Spleen (tissue), 11 donors: ENCODE data around the gene LRIG3. TPM values are rescaled to one million over a fixed set of nuclear protein-coding genes. Genes with fewer than 3 reads are reported as not detected.
"Not testable (repeated sequence)": the region's sequence is repeated elsewhere in the genome, so short reads cannot be mapped to it uniquely, and the experiment has no call there.

Source experiments
- DNase-seq: peaks from one replicate; pipeline ENCODE4 v3.0.0-alpha.2; 2020
- H3K27ac ChIP-seq, 8 donors: fragments of 200-600 bp; sonication (generic) in 7 of 8; 1 replicate in 4 of 8; 2 replicates in 4 of 8; pipeline versions ENCODE4 v1.5.0 to v1.8.0; 2016 to 2021; ENCODE audit warnings: inconsistent platforms in 4 of 8, mild to moderate bottlenecking in 4 of 8, moderate library complexity in 1 of 8
- H3K27me3 ChIP-seq, 7 donors: fragments of 200-600 bp; sonication (generic) in 6 of 7; replicated peaks in 1 of 7; 1 replicate in 4 of 7; 2 replicates in 3 of 7; pipeline versions ENCODE4 v1.5.0 to v1.8.0; 2016 to 2021; ENCODE audit warnings: inconsistent platforms in 3 of 7, mild to moderate bottlenecking in 1 of 7
- H3K36me3 ChIP-seq, 6 donors: fragments of 200-600 bp; sonication (generic) in 5 of 6; 1 replicate in 4 of 6; 2 replicates in 2 of 6; pipeline versions ENCODE4 v1.5.0 to v1.8.0; 2016 to 2021; ENCODE audit warnings: inconsistent platforms in 2 of 6
- H3K4me1 ChIP-seq, 6 donors: fragments of 200-600 bp; sonication (generic) in 5 of 6; 1 replicate in 3 of 6; 2 replicates in 3 of 6; pipeline versions ENCODE4 v1.5.0 to v1.8.0; 2016 to 2021; ENCODE audit warnings: inconsistent platforms in 3 of 6
- H3K4me3 ChIP-seq, 8 donors: fragments of 200-600 bp; sonication (generic) in 7 of 8; 1 replicate in 4 of 8; 2 replicates in 4 of 8; pipeline versions ENCODE4 v1.5.0 to v1.8.0; 2016 to 2021; ENCODE audit warnings: inconsistent platforms in 4 of 8, mild to moderate bottlenecking in 4 of 8, moderate library complexity in 2 of 8
- H3K9me3 ChIP-seq, 8 donors: fragments of 200-600 bp; sonication (generic) in 7 of 8; 1 replicate in 4 of 8; 2 replicates in 4 of 8; pipeline versions ENCODE4 v1.5.0 to v1.8.0; 2016 to 2021; ENCODE audit warnings: inconsistent platforms in 4 of 8
- CTCF ChIP-seq, 11 experiments: fragments of 200-600 bp in 7 of 11; fragments of 450-650 bp in 4 of 11; sonication (generic) in 4 of 11; IDR thresholded peaks in 8 of 11; conservative IDR thresholded peaks in 3 of 11; 1 replicate in 7 of 11; 2 replicates in 4 of 11; pipeline versions ENCODE4 v1.4.0 to v1.8.0; 2016 to 2021; ENCODE audit warnings: antibody characterized with exemption in 11 of 11, inconsistent platforms in 4 of 11, mild to moderate bottlenecking in 1 of 11
- POLR2A ChIP-seq, 3 donors: fragments of 450-650 bp; IDR thresholded peaks; one replicate each; pipeline ENCODE4 v1.5.1; 2017; ENCODE audit warnings: antibody characterized with exemption in 3 of 3, mild to moderate bottlenecking in 1 of 3
- POLR2AphosphoS5 ChIP-seq, 3 donors: sonication (generic); formaldehyde crosslinking; IDR thresholded peaks; one replicate each; pipeline ENCODE4 v1.5.1; 2017; ENCODE audit warnings: antibody characterized with exemption in 3 of 3
- WGBS, 5 donors: extraction: QIAGEN DNeasy Blood & Tissue Kit in 3 of 5; methylation state at CpG; one replicate each; pipeline versions ENCODE4 v1.1.5 to v1.1.7; 2013 to 2018; 5-methylcytosine and 5-hydroxymethylcytosine counted together
- intact Hi-C: fragments of 100-400 bp; cut with DNase I; formaldehyde crosslinking; loops from one replicate; pipeline ENCODE4 v1.15.0; 2023; ENCODE audit warnings: low total_unique reads
- polyA plus RNA-seq, 3 donors: library from polyadenylated mRNA; stranded (reverse); fragments of 200-250 nt; gene quantifications; one replicate each; pipeline ENCODE4 v1.2.1, GENCODE V29; 2013
- total RNA-seq, 7 donors: library from RNA; depleted of rRNA in 3 of 7; stranded (reverse); fragments of >200 nt in 3 of 7; fragmentation: NEBNext Ultra II Directional in 4 of 7; extraction: Animal tissue kit (Norgen Biotek cat#: 25700) in 4 of 7; gene quantifications; one replicate each; pipeline versions ENCODE4 v1.1.0 to v1.2.1, GENCODE V29; 2016 to 2021
- donor health status: healthy with polysubstance abuse.
- donor health status: DM: no; HTN: no; CAD: no; lungs with moderate emphysema.
- donor health status: DM: no; HTN: no; CAD: no.
- donor health status: Bipolar disorder and iron deficiency.
- donor health status: healthy.
- donor health status: DM: no; HTN: no; CAD: no.
- donor health status: DM: yes; HTN: yes; CAD: no.

LRIG3 gene
- total and polyA plus RNA-seq, 10 donors, result 1.3 to 110 (median 23.7) TPM

- TF ChIP-seq POLR2A (IDR thresholded peaks at IDR 0.05), result no peak
- no peak for TF ChIP-seq POLR2AphosphoS5 (IDR thresholded peaks at IDR 0.05)
- TF ChIP-seq CTCF (IDR thresholded peaks at IDR 0.05 in 8 of 11, conservative IDR thresholded peaks at IDR 0.05 in 3 of 11), result no peak
- intact Hi-C loops, result no loop called here
- Histone ChIP-seq H3K36me3 (peaks cover 0 to 8% (median 0%) of the 10 kb centered on the region in 6 donors), H3K27ac (no peak overlapping the region), H3K27me3 (no peaks in the 10 kb centered on the region), H3K4me3 (no peak overlapping the region), H3K4me1 (no peaks in the 10 kb centered on the region), H3K9me3 (peaks cover 0 to 7% (median 3%) of the 10 kb centered on the region in 8 donors)
- no peak for DNase-seq
- WGBS, 5 donors, result 82 to 90% (median 87%) methylated on average over 4 of the region's 4 CpGs
Measured at GRCh38 chr12:58907391-58907790, 12.9 kb downstream of the LRIG3 start.

GRCh38 chr12:58906917-58907316, 13.4 kb downstream of the LRIG3 start:
- intact Hi-C loops, result no loop called here
- TF ChIP-seq POLR2AphosphoS5 (IDR thresholded peaks at IDR 0.05), result no peak
- no peak for TF ChIP-seq CTCF (IDR thresholded peaks at IDR 0.05 in 8 of 11, conservative IDR thresholded peaks at IDR 0.05 in 3 of 11)
- TF ChIP-seq POLR2A (IDR thresholded peaks at IDR 0.05), result no peak
- Histone ChIP-seq H3K27me3 (no peaks in the 10 kb centered on the region), H3K4me3 (no peak overlapping the region), H3K4me1 (no peaks in the 10 kb centered on the region), H3K9me3 (peaks cover 0 to 7% (median 3%) of the 10 kb centered on the region in 8 donors), H3K27ac (no peak overlapping the region), H3K36me3 (peaks cover 0 to 8% (median 0%) of the 10 kb centered on the region in 6 donors)
- no peak for DNase-seq
- 65 to 80% (median 71%) methylated on average over 3 of the region's 3 CpGs for WGBS, 5 donors

- H3K36me3 ChIP-seq, result peaks cover 0 to 8% (median 0%) of the 10 kb centered on the region in 6 donors
- TF ChIP-seq CTCF (IDR thresholded peaks at IDR 0.05 in 8 of 11, conservative IDR thresholded peaks at IDR 0.05 in 3 of 11), result no peak
- TF ChIP-seq POLR2A (IDR thresholded peaks at IDR 0.05), result no peak
- no peak for TF ChIP-seq POLR2AphosphoS5 (IDR thresholded peaks at IDR 0.05)
- no peak overlapping the region for H3K27ac ChIP-seq
- H3K4me1 ChIP-seq, result no peaks in the 10 kb centered on the region
- intact Hi-C loops, result no loop called here
- whole genome bisulfite sequencing, 5 donors, result 81 to 89% (median 86%) methylated on average over 9 of the region's 9 CpGs
- no peak overlapping the region for H3K4me3 ChIP-seq
- peaks cover 0 to 7% (median 3%) of the 10 kb centered on the region in 8 donors for H3K9me3 ChIP-seq
- DNase-seq, result no peak
- H3K27me3 ChIP-seq, result no peaks in the 10 kb centered on the region
Measured at GRCh38 chr12:58905422-58905821, 14.9 kb downstream of the LRIG3 start.

GRCh38 chr12:58902726-58903125, 17.6 kb downstream of the LRIG3 start:
- H3K4me3 ChIP-seq, intact Hi-C loops, H3K4me1 ChIP-seq, H3K27me3 ChIP-seq, H3K9me3 ChIP-seq, H3K36me3 ChIP-seq, H3K27ac ChIP-seq, DNase-seq: not testable (repeated sequence)
- 94 to 100% (median 94%) methylated on average over 1 of the region's 1 CpG for WGBS, 5 donors

DNA sequence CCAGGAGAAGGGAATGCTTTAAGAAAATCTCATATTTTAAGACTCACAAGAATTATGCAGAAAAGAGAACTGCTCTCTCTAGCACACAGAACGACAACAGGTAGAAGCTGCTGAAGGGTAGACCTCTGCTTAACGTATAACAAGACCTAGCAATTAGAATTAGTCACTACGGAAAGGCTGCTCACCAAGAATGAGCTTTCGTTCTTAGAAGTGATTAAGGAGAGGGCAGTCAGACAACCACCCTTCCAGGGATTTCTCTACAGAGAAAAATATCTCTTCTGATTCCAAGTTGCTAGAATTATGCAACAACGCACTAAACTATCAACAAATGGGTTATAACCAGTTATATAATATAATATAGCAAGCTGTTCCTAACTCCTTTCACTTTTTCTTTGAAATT, 18.6 kb downstream of the LRIG3 start:
- Histone ChIP-seq H3K36me3 (no peaks in the 10 kb centered on the region), H3K27me3 (no peaks in the 10 kb centered on the region), H3K9me3 (peaks cover 0 to 7% (median 3%) of the 10 kb centered on the region in 8 donors), H3K4me3 (no peak overlapping the region), H3K4me1 (no peaks in the 10 kb centered on the region), H3K27ac (no peak overlapping the region)
- intact Hi-C loops, result no loop called here
- no peak for DNase-seq
- no peak for TF ChIP-seq POLR2A (IDR thresholded peaks at IDR 0.05)
- no peak for TF ChIP-seq CTCF (IDR thresholded peaks at IDR 0.05 in 8 of 11, conservative IDR thresholded peaks at IDR 0.05 in 3 of 11)
- TF ChIP-seq POLR2AphosphoS5 (IDR thresholded peaks at IDR 0.05), result no peak
- WGBS, 5 donors, result 77 to 94% (median 89%) methylated on average over 5 of the region's 5 CpGs
